Globus pallidus (tissue), 1 donor: Measurements from ENCODE around the gene ZNF133.

Source experiments
- DNase-seq: peaks from one replicate; pipeline ENCODE4 v3.0.0-alpha.2; 2015; ENCODE audit warnings: low spot score

Gene ZNF133

DNA sequence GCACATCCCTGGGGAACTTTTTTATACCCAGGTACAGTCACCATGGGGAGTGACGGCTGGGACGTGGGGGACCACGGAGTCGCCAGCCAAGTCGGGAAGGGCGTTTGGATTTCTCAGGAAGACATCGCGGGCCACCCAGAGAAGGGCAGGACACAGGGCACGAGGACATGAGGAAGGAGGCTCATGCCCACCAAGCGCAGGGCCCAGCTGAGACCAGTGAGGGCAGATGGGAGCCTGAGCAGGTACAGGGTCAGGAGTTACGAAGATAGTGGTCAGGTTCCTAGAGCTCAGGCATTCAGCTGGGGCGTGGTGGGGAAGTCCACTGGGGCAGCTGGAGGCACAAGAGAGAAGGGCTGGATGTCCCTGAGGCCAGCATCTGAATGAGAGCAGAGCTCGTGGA is 74.6 kb downstream of the ZNF133 start:
- DNase-seq = no peak

DNA sequence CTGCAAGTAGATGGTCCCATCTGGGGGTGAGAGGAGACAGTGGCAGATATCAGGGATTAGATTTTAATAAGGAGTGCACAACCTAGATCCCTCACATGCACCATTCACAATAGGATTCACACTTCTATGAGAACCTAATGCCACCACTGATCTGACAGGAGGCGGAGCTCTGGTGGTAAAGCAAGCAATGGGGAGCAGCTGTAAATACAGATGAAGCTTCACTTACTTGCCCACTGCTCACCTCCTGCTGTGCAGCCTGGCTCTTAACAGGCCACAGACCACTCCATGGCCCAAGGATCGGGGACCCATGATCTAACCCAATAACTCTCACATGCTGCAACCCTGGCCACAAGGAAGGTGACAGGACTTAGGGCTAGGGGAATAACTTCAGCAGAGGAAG is 75.4 kb downstream of the ZNF133 start:
- DNase-seq = no peak

DNA sequence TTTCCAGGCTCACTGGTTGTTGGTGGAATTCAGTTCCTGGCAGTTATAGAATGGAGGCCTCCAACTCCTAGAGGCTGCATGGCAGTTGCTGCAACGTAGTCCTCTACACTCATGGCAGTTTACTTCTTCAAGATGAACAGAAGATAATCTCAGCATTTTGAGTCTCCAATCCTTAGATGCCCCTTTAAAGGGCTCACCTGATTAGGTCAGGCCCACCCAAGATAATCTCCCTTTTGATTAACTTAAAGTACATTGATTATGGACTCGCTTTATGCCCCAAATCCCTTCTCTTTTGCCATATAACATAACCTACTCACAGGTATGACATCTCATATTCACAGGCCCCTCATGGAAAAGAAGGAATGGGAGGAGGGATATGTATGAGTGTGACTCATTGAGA is 76.4 kb downstream of the ZNF133 start:
- no peak for DNase-seq
